HepG2 (cell line): ENCODE results near the gene KIAA0930. TPM values are rescaled to one million over a fixed set of nuclear protein-coding genes. Genes with fewer than 3 reads are reported as not detected.

Experiments
- BCL6 ChIP-seq: IDR thresholded peaks from 2 replicates; pipeline ENCODE4 v1.6.1; 2016; ENCODE audit warnings: missing genetic modification reagents, missing compliant biosample characterization
- BHLHE40 ChIP-seq: IDR thresholded peaks from 2 replicates; pipeline ENCODE4 v1.6.1; 2011; ENCODE audit warnings: low read length, improper control_type of control experiment
- EEA1 ChIP-seq: sonication (generic); formaldehyde crosslinking; IDR thresholded peaks from 2 replicates; pipeline ENCODE4 v1.5.1; 2020; ENCODE audit warnings: mild to moderate bottlenecking, missing genetic modification reagents, borderline replicate concordance
- FOXA3 ChIP-seq: IDR thresholded peaks from 2 replicates; pipeline ENCODE4 v1.6.1; 2016; ENCODE audit warnings: missing genetic modification reagents, missing compliant biosample characterization
- HOXA7 ChIP-seq: sonication (generic); formaldehyde crosslinking; IDR thresholded peaks from 2 replicates; pipeline ENCODE4 v1.8.1; 2022; ENCODE audit warnings: mild to moderate bottlenecking, missing genetic modification reagents, moderate library complexity
- MAX ChIP-seq: IDR thresholded peaks from 2 replicates; pipeline ENCODE4 v1.6.1; 2012; ENCODE audit warnings: inconsistent platforms
- MEF2D ChIP-seq: sonication (generic); formaldehyde crosslinking; IDR thresholded peaks from 2 replicates; pipeline ENCODE4 v1.5.1; 2020; ENCODE audit warnings: mild to moderate bottlenecking, missing genetic modification reagents
- MLX ChIP-seq: IDR thresholded peaks from 2 replicates; pipeline ENCODE4 v1.6.1; 2016
- MNT ChIP-seq: fragments of 450-650 bp; IDR thresholded peaks from 2 replicates; pipeline ENCODE4 v1.6.1; 2016
- MXD4 ChIP-seq: IDR thresholded peaks from 2 replicates; pipeline ENCODE4 v1.6.1; 2016; ENCODE audit warnings: mild to moderate bottlenecking, missing biosample characterization, missing genetic modification reagents
- NCOA2 ChIP-seq: sonication (generic); formaldehyde crosslinking; IDR thresholded peaks from 2 replicates; pipeline ENCODE4 v1.8.0; 2022; ENCODE audit warnings: inconsistent platforms
- PATZ1 ChIP-seq: sonication (generic); formaldehyde crosslinking; IDR thresholded peaks from 2 replicates; pipeline ENCODE4 v1.4.0; 2020; ENCODE audit warnings: missing genetic modification reagents
- PREB ChIP-seq: sonication (generic); formaldehyde crosslinking; IDR thresholded peaks from 2 replicates; pipeline ENCODE4 v1.4.0; 2020; ENCODE audit warnings: missing genetic modification reagents
- SAP130 ChIP-seq: IDR thresholded peaks from 2 replicates; pipeline ENCODE4 v1.6.1; 2016; ENCODE audit warnings: low read depth
- TBP ChIP-seq: sonication (generic); formaldehyde crosslinking; IDR thresholded peaks from 2 replicates; pipeline ENCODE4 v1.5.0; 2020; ENCODE audit warnings: missing genetic modification reagents
- TBX2 ChIP-seq: sonication (generic); formaldehyde crosslinking; IDR thresholded peaks from 2 replicates; pipeline ENCODE4 v1.5.0; 2020; ENCODE audit warnings: missing genetic modification reagents, mild to moderate bottlenecking, borderline replicate concordance
- TCF12 ChIP-seq, 2 experiments: fragments of 450-650 bp in 1 of 2; sonication (generic) in 1 of 2; formaldehyde crosslinking in 1 of 2; IDR thresholded peaks; 2 replicates each; pipeline versions ENCODE4 v1.6.1 to v1.8.0; 2017 to 2022; ENCODE audit warnings: antibody characterized with exemption in 1 of 2, mild to moderate bottlenecking in 1 of 2, missing genetic modification reagents in 1 of 2, moderate library complexity in 1 of 2
- TCF7 ChIP-seq: sonication (generic); IDR thresholded peaks from 2 replicates; pipeline ENCODE4 v1.6.1; 2016; ENCODE audit warnings: antibody characterized with exemption, low read depth
- ZNF124 ChIP-seq: sonication (generic); formaldehyde crosslinking; IDR thresholded peaks from 2 replicates; pipeline ENCODE4 v1.4.0; 2020; ENCODE audit warnings: missing genetic modification reagents
- ZNF160 ChIP-seq: sonication (generic); formaldehyde crosslinking; IDR thresholded peaks from 2 replicates; pipeline ENCODE4 v1.8.0; 2022; ENCODE audit warnings: mild to moderate bottlenecking, inconsistent platforms, missing genetic modification reagents
- ZNF263 ChIP-seq: sonication (generic); formaldehyde crosslinking; IDR thresholded peaks from 2 replicates; pipeline ENCODE4 v1.4.0; 2020; ENCODE audit warnings: missing genetic modification reagents
- ZNF558 ChIP-seq: sonication (generic); formaldehyde crosslinking; IDR thresholded peaks from 2 replicates; pipeline ENCODE4 v1.9.0; 2022; ENCODE audit warnings: mild to moderate bottlenecking, missing genetic modification reagents, borderline replicate concordance
- ZNF574 ChIP-seq: sonication (generic); formaldehyde crosslinking; IDR thresholded peaks from 2 replicates; pipeline ENCODE4 v1.4.0; 2020; ENCODE audit warnings: missing genetic modification reagents
- ZNF747 ChIP-seq: sonication (generic); formaldehyde crosslinking; IDR thresholded peaks from 2 replicates; pipeline ENCODE4 v1.8.1; 2023; ENCODE audit warnings: missing genetic modification reagents, mild to moderate bottlenecking, borderline replicate concordance
- polyA plus RNA-seq, 8 experiments: library from polyadenylated mRNA; depleted of rRNA in 3 of 8; stranded (reverse) in 7 of 8; unstranded in 1 of 8; fragments of >200 nt; fragmentation: Illumina TruSeq in 4 of 8; extraction: Trizol in 4 of 8; gene quantifications; 2 replicates each; pipeline versions ENCODE4 v1.2.1 to v1.2.3, GENCODE V29; 2011 to 2016; ENCODE audit warnings: low read depth in 4 of 8, missing spikeins in 1 of 8, mixed read lengths in 1 of 8; ENCODE audit not compliant: insufficient read depth in 1 of 8
- total RNA-seq, 5 experiments: library from RNA; depleted of rRNA; stranded (reverse); fragments of >200 nt; fragmentation: Illumina TruSeq; extraction: Trizol; gene quantifications; 2 replicates each; pipeline ENCODE4 v1.2.3, GENCODE V29; 2016; ENCODE audit warnings: low read depth in 1 of 5

The KIAA0930 gene
- total and polyA plus RNA-seq, 2 of the 13 experiments (the other 11 are each of a cell fraction or from before 2014, with no cell fraction given) = 27.0 to 38.2 TPM

GRCh38 chr22:45192701-45193187 lies 48.0 kb downstream of the KIAA0930 start (continued):
- TF ChIP-seq MXD4 (CRISPR knock-in tag) = 0 out of 2 replicates have a peak, but pooled peaks have one; percentile 30
- no peak for TF ChIP-seq ZNF160
- peak; percentile 82 for TF ChIP-seq ZNF263 (CRISPR knock-in tag)
- no peak for TF ChIP-seq TCF7
- 0 out of 2 replicates have a peak, but pooled peaks have one; percentile 25 for TF ChIP-seq MNT
- peak; percentile 57; the same call in 1 of the 2 replicates for TF ChIP-seq PATZ1
- TF ChIP-seq EEA1 (CRISPR knock-in tag) = no peak
- TF ChIP-seq MAX = peak; percentile 74
- peak; percentile 14; the same call in 1 of the 2 replicates for TF ChIP-seq TBX2 (CRISPR knock-in tag)
- TF ChIP-seq TBP (CRISPR knock-in tag) = no peak
- TF ChIP-seq MLX (CRISPR knock-in tag) = no peak
- no peak for TF ChIP-seq ZNF558 (CRISPR knock-in tag)
- no peak for TF ChIP-seq ZNF747
- TF ChIP-seq BCL6 (CRISPR knock-in tag) = peak; percentile 83
- TF ChIP-seq SAP130 (CRISPR knock-in tag) = peak; percentile 41; the same call in 1 of the 2 replicates
- TF ChIP-seq FOXA3 (CRISPR knock-in tag) = 0 out of 2 replicates have a peak, but pooled peaks have one; percentile 15
- TF ChIP-seq PREB (CRISPR knock-in tag) = no peak
- no peak for TF ChIP-seq MEF2D (CRISPR knock-in tag)
- TF ChIP-seq BHLHE40 = peak; percentile 84
- no peak for TF ChIP-seq ZNF124 (CRISPR knock-in tag)
- no peak for TF ChIP-seq HOXA7 (CRISPR knock-in tag)
- TF ChIP-seq NCOA2 (CRISPR knock-in tag) = 0 out of 2 replicates have a peak, but pooled peaks have one; percentile 16
- TF ChIP-seq ZNF574 (CRISPR knock-in tag) = 0 out of 2 replicates have a peak, but pooled peaks have one; percentile 29
- no peak for TF ChIP-seq TCF12 (IDR thresholded peaks at IDR 0.05)
- no peak for TF ChIP-seq TCF12 (CRISPR knock-in tag; IDR thresholded peaks at IDR 0.05)
